M059J (cell line): ENCODE results near the gene TBX18. TPM values are rescaled to one million over a fixed set of nuclear protein-coding genes. Genes with fewer than 3 reads are reported as not detected.
A peak's percentile ranks its signal among the peaks of the same experiment; 100 is the strongest.

ENCODE experiments used
- DNase-seq: peaks from one replicate; pipeline ENCODE4 v3.0.0-alpha.2; 2012; ENCODE audit warnings: low read depth
- total RNA-seq: library from RNA; depleted of rRNA; stranded (reverse); fragments of >200 nt; shearing (Covaris generic); gene quantifications from 2 replicates; pipeline ENCODE4 v1.2.3, GENCODE V29; 2014

The TBX18 gene
- total RNA-seq, 1 experiment from 2014 or later = not detected

DNA sequence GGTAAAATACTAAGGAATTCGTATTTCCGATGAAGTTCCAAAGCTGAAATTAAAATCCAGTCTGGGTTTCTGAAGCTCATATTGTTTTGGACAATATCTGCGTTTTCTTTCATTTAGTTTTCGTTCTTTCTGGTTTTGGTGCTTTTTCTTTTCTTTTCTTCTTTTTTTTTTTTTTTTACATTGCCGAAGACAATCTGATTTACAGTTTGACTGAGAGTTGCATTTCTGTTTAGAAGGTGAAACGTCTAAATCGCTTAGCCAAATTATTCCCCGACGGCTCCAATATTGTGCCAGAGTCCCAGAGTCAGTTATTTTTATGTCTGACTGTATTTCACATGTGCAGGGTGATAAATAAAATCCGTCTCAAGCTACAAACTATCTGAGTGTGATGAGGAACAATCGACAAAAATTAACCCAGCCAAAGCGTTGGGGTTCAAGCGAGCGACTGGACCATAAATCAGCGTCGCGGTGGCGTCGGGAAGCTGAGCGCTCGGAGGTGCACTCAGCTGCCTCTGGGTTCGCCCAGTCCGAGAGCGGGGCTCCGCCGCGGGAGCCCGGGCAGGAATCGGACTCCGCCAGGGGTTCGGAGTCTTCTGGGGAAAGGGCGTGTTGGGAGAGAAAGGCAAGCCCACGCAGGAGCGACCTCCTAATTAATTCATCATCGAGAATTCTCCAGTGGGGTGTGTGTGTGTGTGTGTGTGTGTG, 8.2 kb upstream of the TBX18 start:
- DNase-seq = no peak

DNA sequence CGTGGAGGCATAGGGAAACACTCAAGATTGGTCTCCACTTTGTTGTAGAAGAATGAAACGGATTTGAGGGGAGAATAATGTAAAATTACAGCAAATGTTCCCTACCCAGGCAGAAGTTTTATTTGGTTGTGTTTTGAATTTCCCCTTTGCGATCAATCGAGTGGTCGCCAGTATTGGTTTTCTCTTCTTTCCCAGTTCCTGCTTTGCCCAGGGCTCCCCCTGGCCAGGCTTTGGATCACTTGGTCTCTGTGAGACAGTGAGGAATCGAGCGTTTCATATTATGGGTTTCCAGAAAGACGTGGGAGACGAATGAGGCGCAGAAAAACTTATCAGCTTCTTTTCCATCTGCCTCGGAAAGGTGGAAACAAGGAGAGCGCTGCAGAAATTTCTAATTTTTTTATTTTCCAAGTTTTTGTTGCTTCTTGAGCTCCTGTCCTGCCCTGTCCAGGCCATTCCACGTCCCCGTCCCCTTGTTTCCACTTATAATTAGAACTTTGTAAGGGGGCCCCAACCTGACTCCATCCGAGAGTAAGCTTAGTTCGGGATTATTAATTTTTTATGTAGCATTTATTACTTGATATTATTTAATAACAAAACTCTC, 7.5 kb upstream of the TBX18 start:
- no peak for DNase-seq

DNA sequence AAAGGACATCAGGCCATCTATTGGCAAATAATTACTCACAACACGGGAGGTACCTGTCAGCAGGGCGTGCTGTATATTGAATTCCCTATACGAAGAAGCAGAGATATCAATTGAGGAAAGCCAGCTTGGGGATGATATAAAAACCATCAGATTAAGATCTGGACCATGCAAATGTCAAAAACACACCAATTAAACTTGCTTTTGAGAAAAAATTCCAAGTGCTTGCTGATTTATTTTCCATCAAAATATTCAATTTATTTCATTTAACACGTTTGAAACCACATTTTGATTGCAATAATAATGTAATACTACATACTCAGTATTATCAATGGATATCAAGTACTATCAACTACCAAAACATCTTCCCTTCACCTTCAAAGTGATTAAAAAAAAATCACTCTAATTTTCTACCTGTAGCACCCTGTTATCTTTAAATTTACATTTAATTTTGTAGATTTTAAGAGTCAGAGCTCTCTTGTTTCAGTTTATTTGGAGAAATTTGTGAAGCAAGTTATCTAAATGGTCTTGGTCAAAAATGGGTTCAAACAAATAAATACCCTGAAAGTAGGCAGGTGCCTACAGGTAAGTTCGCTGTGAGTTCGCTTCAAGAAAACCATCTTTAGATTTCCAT, 6.8 kb upstream of the TBX18 start:
- no peak for DNase-seq

DNA sequence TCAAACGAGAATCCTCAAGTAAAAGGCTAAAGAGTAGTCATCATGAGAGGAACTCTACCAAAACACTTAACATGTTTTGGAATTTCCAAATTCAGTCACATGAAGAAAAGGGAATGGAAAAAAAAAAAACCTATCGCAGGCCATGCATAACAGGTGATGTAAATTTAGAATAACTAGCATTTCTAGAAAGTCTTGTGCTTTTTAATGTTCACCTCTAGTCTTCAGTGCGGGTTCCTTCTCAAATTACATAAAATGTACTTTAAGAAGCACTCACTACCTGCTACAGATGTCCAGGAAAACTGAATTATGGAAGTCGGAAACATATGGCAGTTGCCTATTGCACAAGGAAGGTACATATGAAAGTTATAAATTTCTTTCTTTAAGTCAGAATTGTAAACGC, 6.1 kb upstream of the TBX18 start:
- no peak for DNase-seq

DNA sequence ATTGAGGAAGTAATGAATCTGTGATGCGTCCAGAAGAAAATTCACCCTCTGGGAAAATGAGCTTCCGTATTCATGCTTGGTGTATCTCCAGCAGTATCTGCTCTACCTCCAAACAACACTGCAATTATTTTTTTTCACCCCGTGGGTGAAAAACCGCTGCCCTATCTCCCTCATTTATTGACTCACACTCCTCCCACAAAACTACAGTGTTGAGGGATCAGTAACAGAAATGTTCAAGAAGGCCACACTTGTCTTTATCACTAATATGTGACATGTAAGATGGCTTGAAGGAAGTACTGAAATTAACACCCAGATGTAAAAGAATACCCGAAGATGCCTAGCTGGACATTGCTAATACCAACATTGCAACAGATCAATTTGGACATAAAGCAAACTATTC, 4.9 kb upstream of the TBX18 start:
- no peak for DNase-seq

DNA sequence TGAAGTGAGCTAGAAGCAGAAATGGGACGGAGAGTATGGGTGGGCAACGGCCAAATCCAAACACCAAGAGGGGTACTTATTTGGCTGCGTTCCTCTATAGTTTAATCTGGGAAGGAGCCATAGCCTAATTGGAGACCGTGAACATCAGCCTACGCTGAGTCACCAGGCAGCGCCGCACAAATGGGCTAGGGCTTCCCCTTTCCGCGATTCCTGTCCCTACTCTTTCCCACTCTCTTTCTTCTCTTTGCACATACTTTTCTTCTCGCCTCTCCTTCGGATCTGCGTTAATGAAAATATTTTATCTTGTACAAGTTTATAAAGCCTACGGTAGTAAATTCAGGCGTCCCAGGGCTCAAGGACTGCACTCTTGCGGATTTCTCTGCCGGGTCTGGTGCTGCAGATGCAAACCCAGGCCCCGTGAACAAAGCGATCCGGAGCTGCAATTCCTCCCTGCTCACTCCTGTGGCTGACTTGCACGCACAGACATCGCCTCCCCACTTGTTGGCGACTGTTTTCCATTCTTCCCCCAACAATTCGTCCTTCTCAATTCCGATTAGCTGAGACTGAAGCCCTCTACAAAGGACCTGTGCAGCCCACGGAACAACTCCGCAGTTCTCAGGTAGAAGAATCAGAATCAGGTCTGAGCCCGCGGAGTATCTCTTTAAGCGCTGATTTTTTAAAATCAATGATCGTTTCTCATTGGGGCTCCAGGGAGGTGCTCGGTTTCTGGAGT, 4.2 kb upstream of the TBX18 start:
- no peak for DNase-seq

DNA sequence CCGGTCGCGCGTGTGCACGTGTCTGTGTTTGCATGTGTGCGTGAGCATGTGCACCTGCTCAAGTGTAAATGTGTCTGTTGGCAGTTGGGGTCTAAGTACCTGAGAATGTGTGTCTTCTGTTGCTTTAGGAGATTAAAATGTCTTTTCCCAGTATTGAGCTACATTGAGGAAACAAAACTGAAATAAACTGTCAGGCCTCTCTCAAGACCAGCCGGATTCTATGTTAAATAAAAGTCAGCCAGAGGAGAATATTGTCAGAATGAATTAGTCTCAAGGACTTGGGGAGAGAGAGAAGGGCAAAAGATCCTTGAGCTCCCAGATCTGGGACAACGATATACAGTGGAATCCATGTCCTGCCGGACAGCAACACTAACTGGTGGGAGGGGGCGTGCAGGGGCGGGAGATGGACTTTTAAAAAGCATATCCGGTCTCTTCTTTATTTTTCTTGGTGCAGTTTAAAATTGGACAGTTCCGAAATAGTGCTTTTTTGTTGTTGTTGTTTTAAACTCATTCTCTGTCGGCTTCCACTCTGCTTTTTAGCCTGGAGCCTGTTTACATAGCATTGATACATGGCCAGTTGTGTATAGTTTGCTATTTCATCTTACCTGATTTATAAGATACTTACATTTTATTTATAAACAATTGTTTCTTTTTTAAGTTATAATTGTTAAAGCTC, 3.3 kb upstream of the TBX18 start:
- DNase-seq = no peak

DNA sequence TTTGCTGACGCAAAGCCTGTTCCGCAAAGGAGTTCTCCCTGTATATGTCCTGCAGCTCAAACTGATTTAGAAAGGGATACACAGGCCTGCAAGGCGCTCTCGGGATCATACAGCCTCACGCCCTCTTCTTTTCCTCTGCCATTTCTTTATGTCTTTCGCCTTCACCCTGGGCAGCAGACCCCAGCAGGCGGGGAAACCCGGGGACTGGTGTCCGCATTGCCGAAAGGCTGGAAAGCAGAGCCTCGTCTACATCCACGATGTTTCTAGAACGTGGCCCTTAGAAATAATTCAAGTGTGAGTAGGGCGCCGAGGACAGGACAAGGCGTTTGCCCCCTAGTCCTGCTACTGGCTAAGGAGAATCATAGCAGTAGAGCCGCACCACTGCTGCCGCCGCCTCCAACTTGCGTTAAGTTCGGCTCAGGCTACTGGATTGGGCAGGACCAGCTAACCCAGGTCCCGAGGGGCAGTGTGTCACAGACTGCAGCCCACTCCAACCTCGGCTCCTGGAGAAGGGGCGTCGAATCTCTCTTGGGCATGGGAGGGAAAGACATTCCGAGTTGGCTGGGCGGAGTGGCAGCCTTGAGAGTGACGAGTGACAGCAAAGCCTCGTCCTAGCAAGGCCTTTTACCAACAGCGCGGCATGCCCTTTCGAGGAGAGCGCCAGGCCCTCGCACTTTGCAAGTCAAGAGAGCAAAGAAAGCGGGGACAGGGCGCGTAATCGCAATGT, 2.6 kb upstream of the TBX18 start:
- no peak for DNase-seq

DNA sequence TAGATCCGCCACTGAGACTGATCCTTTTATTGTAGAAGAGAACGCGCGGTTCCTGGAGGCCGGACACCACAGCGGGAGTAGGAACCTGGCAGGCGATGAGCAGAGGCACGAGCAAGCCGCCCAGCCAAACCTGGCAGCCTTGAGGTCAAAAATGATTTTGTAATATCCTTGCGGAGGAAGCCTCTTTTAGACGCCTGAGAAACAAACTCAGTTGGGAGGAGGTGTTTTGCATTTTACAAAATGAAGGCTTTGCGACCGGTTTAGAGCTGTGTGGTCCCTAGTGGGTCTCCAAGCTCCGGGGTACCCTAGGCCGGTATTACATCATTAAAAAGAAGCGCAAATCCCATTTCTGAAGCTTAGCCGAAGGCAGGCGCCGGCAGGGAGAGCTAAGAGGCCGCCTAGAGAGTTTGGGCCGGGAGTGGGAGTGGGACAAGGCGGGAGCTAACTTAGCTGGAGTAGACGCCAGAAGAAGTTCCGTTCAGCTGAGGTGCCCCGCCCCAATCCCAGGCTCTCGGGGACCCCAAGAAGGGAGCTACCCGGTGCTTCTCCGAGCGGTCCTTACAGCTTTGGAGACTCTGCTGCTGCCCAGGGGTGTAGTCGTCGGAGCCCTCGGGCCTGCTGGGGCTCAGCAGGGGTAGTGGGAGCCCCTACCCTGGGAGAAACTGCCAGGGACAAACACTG, 1.9 kb upstream of the TBX18 start:
- DNase-seq = no peak

DNA sequence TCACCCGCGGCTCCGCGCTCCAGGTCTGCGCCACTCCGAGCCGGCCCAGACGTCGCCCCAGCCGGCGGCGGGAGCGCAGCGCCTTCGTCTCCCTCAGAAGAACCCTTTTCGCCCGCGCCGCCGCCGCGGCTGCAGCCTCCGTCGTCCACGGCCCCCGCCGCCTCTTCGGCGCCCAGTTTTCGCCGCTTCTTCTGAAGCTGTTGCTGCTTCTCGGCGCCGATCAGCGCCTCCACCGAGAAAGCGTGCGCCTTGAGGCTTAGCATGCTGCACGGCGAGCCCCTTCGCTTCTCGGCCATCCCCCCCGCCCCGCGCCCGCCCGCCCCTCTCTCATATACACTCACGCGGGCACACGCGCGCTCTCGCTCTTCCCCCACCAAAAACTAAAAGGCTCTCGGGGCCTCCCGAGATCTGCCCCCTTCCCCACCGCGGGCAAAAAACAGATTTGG, 489 bp downstream of the TBX18 start:
- no peak for DNase-seq

DNA sequence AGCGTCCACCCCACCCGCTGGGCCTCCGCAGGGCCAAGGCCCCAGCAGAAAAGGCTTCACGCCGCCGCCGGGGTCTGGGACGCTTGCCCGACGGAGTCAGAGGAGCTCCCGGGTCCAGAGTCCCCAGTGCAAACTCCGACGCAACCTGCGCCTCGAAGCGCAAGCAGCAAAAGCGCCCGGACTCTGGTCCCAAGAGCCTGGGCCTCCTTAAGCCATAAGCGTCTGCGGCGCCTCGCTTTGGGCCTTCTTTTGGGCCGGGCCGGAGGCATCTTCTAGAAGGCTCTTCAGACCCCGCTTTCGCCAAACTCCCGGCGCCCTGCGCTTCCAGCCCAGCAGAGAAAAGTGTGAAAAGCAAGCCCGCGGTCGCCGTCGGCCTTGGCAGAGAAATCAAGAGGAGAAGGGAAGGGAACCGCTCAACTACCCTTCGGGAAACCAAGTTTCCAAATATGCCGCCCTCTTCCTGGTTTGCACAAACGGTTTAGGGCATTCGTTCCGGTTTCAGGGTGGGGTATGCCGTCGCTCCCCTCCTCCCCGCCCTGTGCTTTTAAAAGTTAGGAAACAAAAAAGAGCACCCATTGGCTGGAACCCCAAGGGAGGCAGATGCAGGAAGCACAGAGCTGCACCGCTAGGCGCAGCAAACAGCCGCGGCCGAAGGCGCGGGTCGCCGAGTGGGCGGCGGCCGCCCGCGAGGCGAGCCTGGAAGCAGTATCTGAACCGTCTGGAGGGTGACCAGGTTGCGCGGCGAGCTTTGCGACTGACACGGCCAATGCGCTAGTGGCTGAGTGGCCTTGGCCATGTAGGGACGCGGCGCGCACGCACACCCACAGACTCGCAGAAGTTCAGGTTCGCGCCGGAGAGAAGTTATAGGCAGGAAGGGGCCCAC, 1.2 kb downstream of the TBX18 start:
- DNase-seq = no peak

DNA sequence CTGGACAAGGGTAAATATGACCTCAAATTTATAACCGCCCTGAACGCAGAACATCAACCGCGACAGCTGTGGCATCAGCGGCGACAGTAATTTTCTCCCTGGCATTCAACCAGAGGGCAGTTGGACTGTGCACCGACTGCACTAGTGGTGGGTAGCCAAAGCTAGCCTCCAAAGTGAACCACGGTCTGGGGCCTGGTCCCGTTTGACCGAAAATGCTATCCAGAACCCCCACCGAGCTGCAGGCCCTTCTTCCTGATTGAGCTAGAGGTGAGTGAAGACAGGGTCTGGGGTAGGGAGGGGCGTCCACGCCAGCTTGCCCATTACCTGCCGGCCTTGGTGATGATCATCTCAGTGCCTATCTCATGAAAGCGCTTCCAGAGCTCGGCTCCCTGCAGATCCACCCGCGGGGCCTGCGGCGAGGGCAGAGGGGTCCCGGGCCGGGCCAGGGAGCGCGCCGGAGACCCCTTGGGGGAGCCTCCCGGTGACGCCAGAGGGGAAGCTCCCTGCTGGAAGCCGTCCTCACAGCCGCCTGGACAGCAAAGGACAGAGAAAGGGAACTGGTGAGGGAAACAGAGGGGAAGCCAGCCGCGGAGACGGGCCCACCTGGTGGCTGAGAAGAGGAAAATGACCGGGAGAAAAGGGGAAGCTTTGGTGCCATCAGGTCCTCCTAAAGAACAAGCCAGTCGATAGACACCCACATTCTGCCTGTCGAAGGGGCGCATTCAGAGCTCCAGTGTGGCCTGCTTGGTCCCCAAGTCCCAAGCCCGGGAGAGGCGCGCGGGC, 2.0 kb downstream of the TBX18 start:
- DNase-seq = peak; percentile 10

DNA sequence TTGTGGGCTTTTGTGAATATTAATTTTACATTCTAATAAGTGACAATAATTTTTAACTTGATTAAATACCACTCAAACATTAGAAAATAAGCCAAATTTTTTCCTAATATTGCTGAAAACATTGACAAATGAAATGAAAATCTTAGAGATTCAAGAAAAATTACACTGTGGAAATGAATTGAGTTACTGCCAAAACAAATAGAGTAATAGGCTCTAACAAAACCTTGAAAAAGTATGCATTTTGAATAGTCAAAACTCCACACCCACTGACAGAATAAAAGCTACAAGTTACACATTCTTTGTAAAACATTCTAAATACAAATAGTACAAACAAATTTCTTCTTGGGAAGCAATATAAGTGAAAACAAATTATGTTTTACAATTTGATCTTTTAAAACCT, 5.9 kb downstream of the TBX18 start:
- DNase-seq = no peak

DNA sequence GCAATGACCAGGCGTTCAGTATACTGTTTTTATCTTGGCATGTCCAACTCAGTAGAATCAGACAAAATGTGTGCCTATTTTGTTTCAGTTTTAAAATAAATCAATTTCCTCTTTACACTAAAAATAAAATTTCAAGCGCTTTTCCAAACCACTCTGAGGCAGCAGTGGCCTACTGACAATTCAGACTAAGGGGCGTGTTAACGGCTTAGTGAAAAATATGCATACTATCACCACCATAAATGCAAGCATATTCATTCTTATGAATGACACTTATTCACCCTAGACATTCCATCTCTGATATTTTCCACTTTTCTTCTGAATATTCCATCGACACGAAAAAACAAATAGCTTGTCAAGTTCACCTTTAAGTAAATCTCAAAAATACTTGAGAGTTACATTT, 7.5 kb downstream of the TBX18 start:
- DNase-seq = no peak

DNA sequence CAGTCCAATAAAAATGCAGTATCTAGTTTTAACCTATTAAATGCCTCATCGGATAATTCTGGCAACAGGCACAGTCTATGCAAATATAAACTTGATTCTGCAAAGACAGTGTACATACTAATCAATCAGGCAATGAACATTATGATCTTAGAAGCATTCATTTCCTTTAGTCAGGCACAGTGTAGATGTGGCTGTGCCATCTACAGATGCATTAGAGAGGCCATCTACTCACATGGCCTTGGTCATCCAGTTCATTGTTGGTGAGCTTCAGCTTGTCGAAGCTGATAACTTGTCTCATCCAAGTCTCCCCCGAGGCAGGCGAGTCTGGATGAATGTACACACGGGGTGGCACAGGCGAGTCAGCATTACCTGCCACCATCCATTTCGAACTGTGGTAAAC, 7.9 kb downstream of the TBX18 start:
- DNase-seq = no peak

DNA sequence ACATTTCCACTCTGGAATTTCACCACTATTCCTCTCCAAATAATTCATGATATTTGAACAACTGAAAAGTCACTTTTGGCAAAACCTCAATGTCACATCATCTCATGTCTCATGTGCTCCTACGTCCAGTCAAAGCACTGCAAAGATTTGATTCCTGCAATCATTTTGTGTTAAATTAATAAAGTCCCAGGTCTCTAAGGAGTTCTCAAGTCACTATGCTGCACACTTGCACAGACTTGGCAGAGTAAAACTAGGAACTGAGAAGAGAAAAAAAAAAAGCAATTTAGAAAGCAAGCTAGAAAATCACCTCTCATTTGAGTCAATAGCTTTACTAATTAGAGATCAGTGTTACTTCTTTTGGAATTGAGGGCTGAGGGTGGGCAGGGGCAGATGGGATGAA, 11.2 kb downstream of the TBX18 start:
- DNase-seq = no peak

DNA sequence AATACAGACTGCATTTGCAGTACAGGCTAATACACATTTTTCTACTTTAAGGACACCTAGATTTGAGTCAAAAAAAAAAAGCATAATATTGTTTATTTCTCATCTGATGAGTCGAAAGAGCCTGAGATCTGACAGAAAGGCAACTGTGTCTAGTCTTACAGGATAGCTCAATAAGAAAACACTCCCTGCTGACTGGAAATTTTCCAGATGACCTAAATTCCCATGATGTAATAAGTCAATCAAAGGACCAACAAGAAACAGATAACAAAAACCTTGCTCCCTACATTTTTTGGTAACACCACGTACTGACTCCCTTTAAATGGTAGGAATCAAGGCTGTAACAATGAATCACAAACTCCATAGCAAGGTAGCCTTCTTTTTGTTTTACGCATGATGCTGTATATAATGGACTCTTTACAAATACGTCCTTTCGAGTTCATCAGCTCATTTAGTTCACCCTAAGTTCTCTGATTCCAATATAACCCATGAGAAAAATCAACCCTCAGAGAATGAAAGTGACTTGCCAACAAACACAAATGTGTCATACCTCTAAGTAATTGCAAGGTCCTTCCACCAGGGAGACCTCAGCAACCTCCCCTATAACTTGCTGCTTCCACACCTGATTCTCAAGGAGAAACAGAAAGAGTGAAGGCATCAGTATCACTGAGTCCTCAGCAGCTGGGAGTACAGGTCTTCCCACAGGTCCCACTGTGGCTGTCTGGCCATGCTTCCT, 12.1 kb downstream of the TBX18 start:
- no peak for DNase-seq

DNA sequence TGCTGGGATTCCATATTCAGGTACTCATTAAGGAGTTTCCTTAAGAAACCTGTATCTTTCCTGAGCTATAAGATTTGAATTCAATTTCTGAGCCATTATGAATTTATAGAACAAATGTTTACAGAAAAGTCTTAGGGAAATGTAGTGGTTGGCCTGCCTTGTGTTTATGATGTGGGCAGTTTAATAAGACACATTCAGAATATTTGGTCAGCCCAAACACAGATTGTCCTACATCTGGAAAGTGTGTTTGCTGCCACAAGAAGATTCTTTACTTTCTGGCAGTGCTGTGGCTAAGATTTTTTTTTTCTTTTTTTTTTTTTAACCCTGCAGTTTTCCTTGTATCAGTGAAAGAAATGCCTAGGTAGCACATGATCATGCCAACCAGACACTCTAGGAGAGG, 15.2 kb downstream of the TBX18 start:
- DNase-seq = no peak
